GM23248 (cell line): ENCODE measurements around the gene TMOD3.

Experiments
- EZH2 ChIP-seq: fragments of 200-600 bp; sonication (generic); IDR thresholded peaks from 2 replicates; pipeline ENCODE4 v1.6.1; 2018; ENCODE audit warnings: antibody characterized with exemption, mild to moderate bottlenecking; ENCODE audit not compliant: insufficient read depth, poor library complexity, severe bottlenecking
- EZH2phosphoT487 ChIP-seq: fragments of 200-600 bp; sonication (generic); IDR thresholded peaks from 2 replicates; pipeline ENCODE4 v1.6.1; 2018; ENCODE audit warnings: antibody characterized with exemption, moderate library complexity, mild to moderate bottlenecking, low read depth; ENCODE audit not compliant: insufficient read depth

GRCh38 chr15:51853998-51854397 lies 24.5 kb downstream of the TMOD3 start:
- no peak for TF ChIP-seq EZH2phosphoT487
- no peak for TF ChIP-seq EZH2
